Measurements from ENCODE around the gene CWC15. TPM values are rescaled to one million over a fixed set of nuclear protein-coding genes. Genes with fewer than 3 reads are reported as not detected.

CWC15 gene
- total and polyA plus RNA-seq, 2 donors (not counting 3 experiments of a cell fraction or from before 2014, with no cell fraction given): 16.9 to 72.0 TPM

GRCh38 chr11:94968334-94968958, 4.9 kb downstream of the CWC15 start:
- H3K9me1 ChIP-seq (replicated peaks; ENCODE audit: control insufficient read depth, extremely low read depth, insufficient read depth, low read length): no peaks in the 10 kb centered on the region
- H3K4me2 ChIP-seq (ENCODE audit: insufficient read depth, low read length): no peak overlapping the region
- ChIA-PET POLR2A (no interaction called here), CTCF (interaction anchor here (0.5 to 3.9 kb wide), 47 partner anchors 9 to 1458 kb away, joined by 3 to 56 read pairs (median 4); partner anchors contain the start of gene SRSF8)
- H4K20me1 ChIP-seq (replicated peaks; ENCODE audit: control insufficient read depth, extremely low read depth, insufficient read depth, low read length): no peaks in the 10 kb centered on the region
- intact Hi-C loops (cut with micrococcal nuclease): loop anchor here (1.0 to 5.0 kb wide), 3 partner anchors 41 to 345 kb away; no protein-coding TSS in a partner anchor
- peaks cover 20% of the 10 kb centered on the region for H3K79me2 ChIP-seq (ENCODE audit: control insufficient read depth, insufficient read depth, low read length)
- H3K4me1 ChIP-seq (ENCODE audit: control insufficient read depth, extremely low read depth, insufficient read depth, low read length): peaks cover 9% of the 10 kb centered on the region
- H2AFZ ChIP-seq (ENCODE audit: low read depth, low read length): no peak overlapping the region
- dilution Hi-C loops (cut with MboI; ENCODE audit: extremely low pct_ligation_motif_present, low sequenced_read_pairs): no loop called here
- peaks cover 25 to 39% of the 10 kb centered on the region in 2 experiments for H3K36me3 ChIP-seq (ENCODE audit: control insufficient read depth in 2 of 2, extremely low read depth in 1 of 2, insufficient read depth in 2 of 2, low read length in 2 of 2)
- BruUV-seq (replicated peaks): no TSS peak
- TF ChIP-seq, protein P1, sequence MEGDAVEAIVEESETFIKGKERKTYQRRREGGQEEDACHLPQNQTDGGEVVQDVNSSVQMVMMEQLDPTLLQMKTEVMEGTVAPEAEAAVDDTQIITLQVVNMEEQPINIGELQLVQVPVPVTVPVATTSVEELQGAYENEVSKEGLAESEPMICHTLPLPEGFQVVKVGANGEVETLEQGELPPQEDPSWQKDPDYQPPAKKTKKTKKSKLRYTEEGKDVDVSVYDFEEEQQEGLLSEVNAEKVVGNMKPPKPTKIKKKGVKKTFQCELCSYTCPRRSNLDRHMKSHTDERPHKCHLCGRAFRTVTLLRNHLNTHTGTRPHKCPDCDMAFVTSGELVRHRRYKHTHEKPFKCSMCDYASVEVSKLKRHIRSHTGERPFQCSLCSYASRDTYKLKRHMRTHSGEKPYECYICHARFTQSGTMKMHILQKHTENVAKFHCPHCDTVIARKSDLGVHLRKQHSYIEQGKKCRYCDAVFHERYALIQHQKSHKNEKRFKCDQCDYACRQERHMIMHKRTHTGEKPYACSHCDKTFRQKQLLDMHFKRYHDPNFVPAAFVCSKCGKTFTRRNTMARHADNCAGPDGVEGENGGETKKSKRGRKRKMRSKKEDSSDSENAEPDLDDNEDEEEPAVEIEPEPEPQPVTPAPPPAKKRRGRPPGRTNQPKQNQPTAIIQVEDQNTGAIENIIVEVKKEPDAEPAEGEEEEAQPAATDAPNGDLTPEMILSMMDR (IDR thresholded peaks at IDR 0.05; ENCODE audit: extremely low read depth in 1 of 2, insufficient read depth in 1 of 2, low read depth in 1 of 2, low read length in 2 of 2): peak; percentile 33 to 51
- TF ChIP-seq EZH2 (IDR thresholded peaks at IDR 0.05; ENCODE audit: borderline replicate concordance, low read depth, low read length, severe bottlenecking) (no peak), JUN (IDR thresholded peaks at IDR 0.05; ENCODE audit: borderline replicate concordance, insufficient read depth, insufficient read length, low read depth) (no peak)
- DNase-seq (ENCODE audit: low read depth, low spot score): peak; percentile 27
- FAIRE-seq: no peak
- no peaks in the 10 kb centered on the region for H3K9me3 ChIP-seq (replicated peaks; ENCODE audit: control insufficient read depth, insufficient read depth, low read length)
- H3K9ac ChIP-seq (replicated peaks; ENCODE audit: extremely low read depth, insufficient read depth, low read length): no peak overlapping the region
- no peak overlapping the region for H3K4me3 ChIP-seq (replicated peaks in 1 of 3; ENCODE audit: insufficient read depth in 1 of 3, low read depth in 1 of 3, low read length in 3 of 3)
- H3K27ac ChIP-seq (ENCODE audit: insufficient read depth, low read depth, low read length): no peak overlapping the region
- H3K27me3 ChIP-seq (ENCODE audit: control insufficient read depth in 2 of 2, insufficient read depth in 2 of 2, low read length in 2 of 2): no peaks in the 10 kb centered on the region

- no peak overlapping the region for H3K4me2 ChIP-seq (ENCODE audit: insufficient read depth, low read length)
- intact Hi-C loops (cut with micrococcal nuclease): loop anchor here (5.0 kb wide), 1 partner anchor 38 kb away; no protein-coding TSS in a partner anchor
- no TSS peak for BruUV-seq (replicated peaks)
Measured at GRCh38 chr11:94964934-94965333, 8.4 kb downstream of the CWC15 start.

More at GRCh38 chr11:94964934-94965333, 8.4 kb downstream of the CWC15 start:
- no peaks in the 10 kb centered on the region for H4K20me1 ChIP-seq (replicated peaks; ENCODE audit: control insufficient read depth, extremely low read depth, insufficient read depth, low read length)
- POLR2A ChIA-PET: no interaction called here
- H3K27me3 ChIP-seq (ENCODE audit: control insufficient read depth in 2 of 2, insufficient read depth in 2 of 2, low read length in 2 of 2): no peaks in the 10 kb centered on the region
- H3K36me3 ChIP-seq (ENCODE audit: control insufficient read depth in 2 of 2, extremely low read depth in 1 of 2, insufficient read depth in 2 of 2, low read length in 2 of 2): peaks cover 26 to 39% of the 10 kb centered on the region in 2 experiments
- no peaks in the 10 kb centered on the region for H3K9me1 ChIP-seq (replicated peaks; ENCODE audit: control insufficient read depth, extremely low read depth, insufficient read depth, low read length)
- DNase-seq (ENCODE audit: low read depth, low spot score) (no peak), FAIRE-seq (no peak)
- no peak overlapping the region for H3K9ac ChIP-seq (replicated peaks; ENCODE audit: extremely low read depth, insufficient read depth, low read length)
- H2AFZ ChIP-seq (ENCODE audit: low read depth, low read length): no peak overlapping the region
- CTCF ChIA-PET: interaction anchor here (0.9 to 1.4 kb wide), 2 partner anchors 10 to 341 kb away, joined by 3 to 5 read pairs; no protein-coding TSS in a partner anchor
- TF ChIP-seq EZH2 (IDR thresholded peaks at IDR 0.05; ENCODE audit: borderline replicate concordance, low read depth, low read length, severe bottlenecking): no peak
- TF ChIP-seq, protein P1 (IDR thresholded peaks at IDR 0.05; ENCODE audit: extremely low read depth in 1 of 2, insufficient read depth in 1 of 2, low read depth in 1 of 2, low read length in 2 of 2): no peak
- TF ChIP-seq POLR2AphosphoS5 (IDR thresholded peaks at IDR 0.05; ENCODE audit: insufficient read depth, low read depth, low read length): no peak
- TF ChIP-seq GATA2 (IDR thresholded peaks at IDR 0.05; ENCODE audit: insufficient read depth, insufficient read length, low read depth, low read length): no peak
- no peak for TF ChIP-seq MAX (IDR thresholded peaks at IDR 0.05; ENCODE audit: insufficient read depth, insufficient read length)
- no peak for TF ChIP-seq JUN (IDR thresholded peaks at IDR 0.05; ENCODE audit: borderline replicate concordance, insufficient read depth, insufficient read length, low read depth)
- TF ChIP-seq MYC (IDR thresholded peaks at IDR 0.05; ENCODE audit: low read depth, low read length): no peak
- TF ChIP-seq FOS (IDR thresholded peaks at IDR 0.05; ENCODE audit: borderline replicate concordance, insufficient read depth, low read length): no peak
- TF ChIP-seq POLR2A (IDR thresholded peaks at IDR 0.05; ENCODE audit: low read depth, low read length): no peak
- no peaks in the 10 kb centered on the region for H3K79me2 ChIP-seq (ENCODE audit: control insufficient read depth, insufficient read depth, low read length)
- no peak overlapping the region for H3K27ac ChIP-seq (ENCODE audit: insufficient read depth, low read depth, low read length)
- no peaks in the 10 kb centered on the region for H3K9me3 ChIP-seq (replicated peaks; ENCODE audit: control insufficient read depth, insufficient read depth, low read length)
- H3K4me1 ChIP-seq (ENCODE audit: control insufficient read depth, extremely low read depth, insufficient read depth, low read length): no peaks in the 10 kb centered on the region
- dilution Hi-C loops (cut with MboI; ENCODE audit: extremely low pct_ligation_motif_present, low sequenced_read_pairs): no loop called here
- H3K4me3 ChIP-seq (replicated peaks in 1 of 3; ENCODE audit: insufficient read depth in 1 of 3, low read depth in 1 of 3, low read length in 3 of 3): no peak overlapping the region

Data from endothelial cell of umbilical vein (primary cell).